DOHH2 (cell line): Measurements from ENCODE around the gene NOS1.
"Not testable (repeated sequence)": the region's sequence is repeated elsewhere in the genome, so short reads cannot be mapped to it uniquely, and the experiment has no call there.

Experiments
- H3F3A ChIP-seq: fragments of 200-600 bp; sonication (generic), shearing (Covaris generic); 2 replicates; pipeline ENCODE4 v1.6.0; 2016; ENCODE audit warnings: antibody characterized with exemption, mild to moderate bottlenecking; ENCODE audit not compliant: control insufficient read depth, insufficient read depth
- H3K27ac ChIP-seq: fragments of 200-600 bp; sonication (generic); 2 replicates; pipeline ENCODE4 v1.5.1; 2014; ENCODE audit warnings: low read depth, mild to moderate bottlenecking, low read length, moderate library complexity
- H3K27me3 ChIP-seq: fragments of 200-600 bp; sonication (generic); 2 replicates; pipeline ENCODE4 v1.6.1; 2014; ENCODE audit warnings: mild to moderate bottlenecking, low read length, mixed read lengths; ENCODE audit not compliant: control insufficient read depth
- H3K36me3 ChIP-seq: fragments of 200-600 bp; sonication (generic); 2 replicates; pipeline ENCODE4 v1.6.1; 2014; ENCODE audit warnings: mild to moderate bottlenecking, low read length, moderate library complexity, mixed read lengths; ENCODE audit not compliant: control insufficient read depth
- H3K4me1 ChIP-seq: fragments of 200-600 bp; sonication (generic); 2 replicates; pipeline ENCODE4 v1.6.1; 2014; ENCODE audit warnings: mild to moderate bottlenecking, low read length, mixed read lengths; ENCODE audit not compliant: control insufficient read depth
- H3K4me2 ChIP-seq: fragments of 200-600 bp; sonication (generic); 2 replicates; pipeline ENCODE4 v1.6.0; 2014; ENCODE audit warnings: mild to moderate bottlenecking, low read length, moderate library complexity
- H3K4me3 ChIP-seq: fragments of 200-600 bp; sonication (generic); 2 replicates; pipeline ENCODE4 v1.5.1; 2014; ENCODE audit warnings: mild to moderate bottlenecking, low read length, mixed read lengths
- H3K79me2 ChIP-seq: fragments of 200-600 bp; sonication (generic); 2 replicates; pipeline ENCODE4 v1.6.1; 2014; ENCODE audit warnings: mild to moderate bottlenecking, low read length, mixed read lengths; ENCODE audit not compliant: control insufficient read depth
- H3K9me2 ChIP-seq: fragments of 200-600 bp; sonication (generic); replicated peaks from 2 replicates; pipeline ENCODE4 v1.6.1; 2014; ENCODE audit warnings: mild to moderate bottlenecking, low read length, mixed read lengths; ENCODE audit not compliant: control insufficient read depth
- H3K9me3 ChIP-seq: fragments of 200-600 bp; sonication (generic); 2 replicates; pipeline ENCODE4 v1.6.1; 2014; ENCODE audit warnings: antibody characterized with exemption, low read length, mixed read lengths; ENCODE audit not compliant: control insufficient read depth, insufficient read depth
- H4K20me1 ChIP-seq: fragments of 200-600 bp; sonication (generic); 2 replicates; pipeline ENCODE4 v1.6.0; 2014; ENCODE audit warnings: low read depth, mild to moderate bottlenecking, antibody characterized with exemption, low read length, moderate library complexity; ENCODE audit not compliant: control insufficient read depth, insufficient read depth
- EZH2phosphoT487 ChIP-seq: fragments of 200-600 bp; sonication (generic); IDR thresholded peaks from 2 replicates; pipeline ENCODE4 v1.6.1; 2017; ENCODE audit warnings: borderline replicate concordance, mild to moderate bottlenecking, antibody characterized with exemption, low read length, moderate library complexity, mixed read lengths
- TF ChIP-seq, protein P1 (sequence below): fragments of 200-600 bp; sonication (generic); IDR thresholded peaks from one replicate; pipeline ENCODE4 v1.5.1; 2014; ENCODE audit warnings: antibody characterized with exemption, mild to moderate bottlenecking, low read depth, low read length; ENCODE audit not compliant: poor library complexity, severe bottlenecking

Gene NOS1

DNA sequence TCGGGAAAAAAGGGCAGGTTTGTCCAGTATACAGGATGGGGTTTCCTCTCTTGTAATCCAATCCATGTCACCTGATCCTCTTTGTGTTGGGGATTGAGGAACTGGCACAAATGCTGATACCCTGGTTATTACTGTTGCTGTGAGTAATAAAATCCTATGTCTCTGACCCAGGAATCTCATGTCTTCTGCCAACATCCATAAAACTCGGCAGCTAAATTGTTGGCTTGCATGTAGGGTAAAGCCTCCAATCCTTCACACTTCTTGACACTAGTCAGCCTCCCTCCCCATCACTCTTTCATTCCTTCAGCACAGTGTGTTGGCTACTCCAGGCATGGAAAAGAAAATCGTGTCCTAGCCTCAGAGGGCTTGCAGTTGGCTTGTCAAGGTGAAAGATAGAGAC is 9.2 kb upstream of the NOS1 start:
- no peak overlapping the region for H3K4me3 ChIP-seq
- H3K36me3 ChIP-seq, result no peaks in the 10 kb centered on the region
- H3K4me1 ChIP-seq, result no peaks in the 10 kb centered on the region
- no peaks in the 10 kb centered on the region for H3F3A ChIP-seq
- no peaks in the 10 kb centered on the region for H3K79me2 ChIP-seq
- TF ChIP-seq, protein P1, sequence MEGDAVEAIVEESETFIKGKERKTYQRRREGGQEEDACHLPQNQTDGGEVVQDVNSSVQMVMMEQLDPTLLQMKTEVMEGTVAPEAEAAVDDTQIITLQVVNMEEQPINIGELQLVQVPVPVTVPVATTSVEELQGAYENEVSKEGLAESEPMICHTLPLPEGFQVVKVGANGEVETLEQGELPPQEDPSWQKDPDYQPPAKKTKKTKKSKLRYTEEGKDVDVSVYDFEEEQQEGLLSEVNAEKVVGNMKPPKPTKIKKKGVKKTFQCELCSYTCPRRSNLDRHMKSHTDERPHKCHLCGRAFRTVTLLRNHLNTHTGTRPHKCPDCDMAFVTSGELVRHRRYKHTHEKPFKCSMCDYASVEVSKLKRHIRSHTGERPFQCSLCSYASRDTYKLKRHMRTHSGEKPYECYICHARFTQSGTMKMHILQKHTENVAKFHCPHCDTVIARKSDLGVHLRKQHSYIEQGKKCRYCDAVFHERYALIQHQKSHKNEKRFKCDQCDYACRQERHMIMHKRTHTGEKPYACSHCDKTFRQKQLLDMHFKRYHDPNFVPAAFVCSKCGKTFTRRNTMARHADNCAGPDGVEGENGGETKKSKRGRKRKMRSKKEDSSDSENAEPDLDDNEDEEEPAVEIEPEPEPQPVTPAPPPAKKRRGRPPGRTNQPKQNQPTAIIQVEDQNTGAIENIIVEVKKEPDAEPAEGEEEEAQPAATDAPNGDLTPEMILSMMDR, result no peak
- no peak for TF ChIP-seq EZH2phosphoT487
- H3K4me2 ChIP-seq, result no peak overlapping the region
- H3K9me2 ChIP-seq, result no peaks in the 10 kb centered on the region
- H3K9me3 ChIP-seq, result no peaks in the 10 kb centered on the region
- H3K27ac ChIP-seq, result no peak overlapping the region
- no peaks in the 10 kb centered on the region for H3K27me3 ChIP-seq
- no peaks in the 10 kb centered on the region for H4K20me1 ChIP-seq

DNA sequence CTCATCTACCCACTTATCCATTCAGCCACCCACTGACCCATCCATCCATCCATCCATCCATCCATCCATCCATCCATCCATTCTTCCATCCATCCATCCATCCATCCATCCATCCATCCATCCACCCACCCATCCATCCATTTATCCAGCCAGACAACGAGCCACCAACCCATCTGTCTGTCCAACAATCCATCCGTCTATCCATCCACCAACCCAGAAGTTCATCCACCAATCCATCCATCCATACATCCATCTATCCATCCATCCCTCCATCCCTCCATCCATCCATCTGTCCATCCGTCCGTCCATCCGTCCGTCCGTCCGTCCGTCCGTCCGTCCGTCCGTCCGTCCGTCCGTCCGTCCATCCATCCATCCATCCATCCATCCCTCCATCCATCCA is 8.6 kb upstream of the NOS1 start:
- H3K9me3 ChIP-seq, H3K4me1 ChIP-seq, H3K27ac ChIP-seq, H3K4me3 ChIP-seq, H3K27me3 ChIP-seq, H4K20me1 ChIP-seq, H3K9me2 ChIP-seq, H3F3A ChIP-seq, H3K79me2 ChIP-seq, H3K36me3 ChIP-seq, H3K4me2 ChIP-seq: not testable (repeated sequence)

DNA sequence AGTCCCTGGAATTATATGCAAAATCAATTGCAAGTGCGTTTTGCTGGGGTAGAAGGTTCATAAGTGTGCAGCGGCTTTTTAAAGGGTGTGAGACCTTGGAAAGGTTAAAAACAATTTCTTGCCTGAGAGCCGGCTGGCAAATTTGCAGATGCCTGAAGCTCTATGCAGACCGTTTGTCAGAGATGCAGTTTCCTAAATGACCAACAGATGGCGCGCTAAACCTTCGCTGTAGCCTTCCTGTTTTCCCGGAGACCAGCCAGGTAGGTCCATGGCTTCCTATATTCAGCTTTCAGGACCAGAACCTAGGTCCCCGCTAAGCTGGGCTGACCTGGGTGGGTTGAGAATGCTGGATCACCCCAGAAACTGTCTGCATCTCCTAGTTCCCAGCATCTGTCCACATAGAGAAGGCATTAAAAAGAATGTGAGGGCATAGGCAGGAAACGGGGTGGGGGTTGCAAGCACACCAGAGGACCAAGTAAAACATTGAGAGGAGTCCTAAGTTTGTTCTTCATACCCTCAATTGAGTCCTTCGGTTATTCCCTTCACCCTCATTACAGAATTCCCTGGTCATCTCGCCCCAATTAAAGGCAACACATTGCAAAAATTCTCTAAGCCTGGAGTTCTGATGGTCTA is 5.7 kb upstream of the NOS1 start:
- Histone ChIP-seq H3K9me2 (no peaks in the 10 kb centered on the region), H3K36me3 (no peaks in the 10 kb centered on the region), H3K27me3 (no peaks in the 10 kb centered on the region), H4K20me1 (no peaks in the 10 kb centered on the region), H3K4me3 (no peak overlapping the region), H3K79me2 (no peaks in the 10 kb centered on the region), H3K9me3 (no peaks in the 10 kb centered on the region), H3K4me1 (no peaks in the 10 kb centered on the region), H3K4me2 (no peak overlapping the region), H3F3A (no peaks in the 10 kb centered on the region), H3K27ac (no peak overlapping the region)
- TF ChIP-seq, protein P1, result peak; percentile 92
- no peak for TF ChIP-seq EZH2phosphoT487

DNA sequence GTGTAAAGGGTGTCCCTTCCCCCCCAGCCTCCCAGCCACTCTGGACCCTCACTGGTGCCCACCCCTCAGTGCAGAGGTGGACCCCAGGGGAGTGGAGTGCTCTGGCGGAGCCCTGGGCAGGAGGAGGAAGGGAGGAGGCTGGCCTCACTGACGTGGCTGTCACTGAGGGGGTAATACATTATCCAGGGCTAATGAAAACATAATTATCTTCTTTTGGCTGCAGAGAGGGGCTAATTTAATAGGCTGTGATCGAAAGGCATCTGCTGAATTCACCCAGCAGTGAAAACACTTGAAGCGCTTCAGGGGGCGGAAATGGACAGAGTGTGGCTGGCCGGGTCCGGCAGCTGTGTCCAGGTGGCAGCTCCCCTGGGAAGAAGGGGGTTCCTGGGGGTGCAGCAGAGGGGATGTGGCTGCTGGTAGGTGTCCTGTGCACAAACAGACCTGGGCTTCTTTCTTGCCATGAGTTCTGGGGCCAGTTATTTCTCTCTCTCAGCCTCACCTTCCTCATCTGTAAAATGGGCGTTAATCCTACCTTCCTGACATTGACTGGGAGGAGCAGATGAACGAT is 3.7 kb upstream of the NOS1 start:
- Histone ChIP-seq H4K20me1 (no peaks in the 10 kb centered on the region), H3K27me3 (no peaks in the 10 kb centered on the region), H3K79me2 (no peaks in the 10 kb centered on the region), H3K9me2 (no peaks in the 10 kb centered on the region), H3K4me3 (no peak overlapping the region), H3K27ac (no peak overlapping the region), H3F3A (no peaks in the 10 kb centered on the region), H3K36me3 (no peaks in the 10 kb centered on the region), H3K9me3 (no peaks in the 10 kb centered on the region), H3K4me1 (no peaks in the 10 kb centered on the region), H3K4me2 (no peak overlapping the region)
- no peak for TF ChIP-seq EZH2phosphoT487
- TF ChIP-seq, protein P1, result no peak
